SKM-1 (cell line): Measurements from ENCODE around the gene SPCS3.
"Not testable (repeated sequence)": the region's sequence is repeated elsewhere in the genome, so short reads cannot be mapped to it uniquely, and the experiment has no call there.

Experiments used
- DNase-seq: peaks from one replicate; lab custom pipeline; 2025; ENCODE audit not compliant: unreplicated experiment; lab: John Stamatoyannopoulos, UW

Gene SPCS3

GRCh38 chr4:176319704-176320339, at the start of gene SPCS3:
SPCS3 (plus strand) TSS chr4:176319966; CDS start chr4:176320077, 111 bp downstream.
- peak; percentile 91 for DNase-seq

- DNase-seq, result no peak
Observed at GRCh38 chr4:176270669-176271068, 49.1 kb upstream of the SPCS3 start.

DNA sequence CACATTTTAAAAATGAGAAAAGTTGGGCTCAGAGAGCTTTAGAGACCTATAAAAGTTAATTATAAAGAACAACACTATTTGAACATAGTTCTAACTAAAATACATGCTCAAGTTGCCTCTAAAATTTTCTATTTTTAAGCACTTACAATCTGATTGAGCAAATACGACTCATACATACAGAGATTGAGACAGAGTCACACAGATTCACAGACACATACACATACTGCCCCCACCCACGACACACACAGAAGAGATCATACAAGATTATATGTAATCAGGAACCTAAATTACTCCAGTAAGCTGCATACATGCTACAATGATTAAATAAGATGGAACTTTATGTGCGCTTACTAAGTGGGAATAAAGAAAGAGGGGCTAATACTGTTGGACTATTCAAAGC, 48.0 kb upstream of the SPCS3 start:
- no peak for DNase-seq

DNA sequence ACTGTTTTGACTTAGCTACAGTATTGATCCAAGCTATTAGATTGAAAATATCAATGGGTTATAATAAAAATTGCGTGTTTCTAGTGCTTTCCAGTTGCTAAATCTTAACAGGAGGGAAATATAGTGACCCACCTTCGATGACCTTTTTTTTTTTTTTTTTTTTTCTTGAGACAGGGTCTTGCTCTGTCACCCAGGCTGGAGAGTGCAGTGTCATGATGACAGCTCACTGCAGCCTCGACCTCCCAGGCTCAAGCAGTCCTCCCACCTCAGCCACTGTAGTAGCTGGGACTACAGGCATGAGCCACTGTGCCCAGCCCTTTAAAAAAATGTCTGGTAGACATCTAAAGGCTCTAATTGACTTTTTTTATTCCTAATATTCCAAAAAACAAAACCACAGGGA, 47.0 kb upstream of the SPCS3 start:
- DNase-seq, result no peak

GRCh38 chr4:176273736-176274135, 46.0 kb upstream of the SPCS3 start:
- DNase-seq, result no peak

GRCh38 chr4:176274441-176274840, 45.3 kb upstream of the SPCS3 start:
- no peak for DNase-seq

- DNase-seq, result no peak
Observed at GRCh38 chr4:176276710-176277109, 43.1 kb upstream of the SPCS3 start.

GRCh38 chr4:176277162-176277904, 42.4 kb upstream of the SPCS3 start:
- no peak for DNase-seq

GRCh38 chr4:176279560-176279959, 40.2 kb upstream of the SPCS3 start:
- not testable (repeated sequence) for DNase-seq

- DNase-seq, result no peak
Observed at GRCh38 chr4:176286728-176287127, 33.0 kb upstream of the SPCS3 start.

- DNase-seq, result no peak
Observed at GRCh38 chr4:176287546-176287945, 32.2 kb upstream of the SPCS3 start.

- DNase-seq, result no peak
Observed at GRCh38 chr4:176288020-176288419, 31.7 kb upstream of the SPCS3 start.

GRCh38 chr4:176289561-176289960, 30.2 kb upstream of the SPCS3 start:
- DNase-seq, result no peak

DNA sequence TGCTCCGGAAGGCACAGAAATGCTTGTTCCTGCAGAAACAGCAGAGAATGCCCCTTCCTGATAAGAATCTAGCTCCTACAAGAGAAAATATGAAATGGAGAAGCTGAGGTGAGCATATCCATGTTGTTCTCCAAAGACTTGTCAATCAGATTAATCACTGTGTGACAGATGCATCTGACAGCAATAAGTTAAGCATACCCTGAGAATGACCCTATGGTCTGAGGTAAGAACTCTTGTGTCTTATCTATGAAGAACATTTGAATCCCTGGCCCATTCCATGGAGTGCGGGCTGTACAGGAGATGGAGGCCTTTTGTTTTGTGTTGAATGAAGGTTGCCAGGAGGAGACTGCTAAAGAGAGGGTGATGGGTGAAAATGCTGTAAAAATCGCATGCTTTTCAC, 29.2 kb upstream of the SPCS3 start:
- no peak for DNase-seq

GRCh38 chr4:176291748-176292147, 28.0 kb upstream of the SPCS3 start:
- no peak for DNase-seq

- DNase-seq, result no peak
Observed at GRCh38 chr4:176292920-176293319, 26.8 kb upstream of the SPCS3 start.

- DNase-seq, result no peak
Observed at GRCh38 chr4:176293660-176294059, 26.1 kb upstream of the SPCS3 start.

- DNase-seq, result not testable (repeated sequence)
Observed at GRCh38 chr4:176295907-176296306, 23.9 kb upstream of the SPCS3 start.

GRCh38 chr4:176298664-176299063, 21.1 kb upstream of the SPCS3 start:
- no peak for DNase-seq

GRCh38 chr4:176300036-176300435, 19.7 kb upstream of the SPCS3 start:
- no peak for DNase-seq

GRCh38 chr4:176300565-176300964, 19.2 kb upstream of the SPCS3 start:
- DNase-seq, result no peak
